ENCODE data around the gene MRPL43. TPM values are rescaled to one million over a fixed set of nuclear protein-coding genes. Genes with fewer than 3 reads are reported as not detected.

MRPL43 gene
- total RNA-seq, 1 donor from 2014 or later = 44.2 TPM

DNA sequence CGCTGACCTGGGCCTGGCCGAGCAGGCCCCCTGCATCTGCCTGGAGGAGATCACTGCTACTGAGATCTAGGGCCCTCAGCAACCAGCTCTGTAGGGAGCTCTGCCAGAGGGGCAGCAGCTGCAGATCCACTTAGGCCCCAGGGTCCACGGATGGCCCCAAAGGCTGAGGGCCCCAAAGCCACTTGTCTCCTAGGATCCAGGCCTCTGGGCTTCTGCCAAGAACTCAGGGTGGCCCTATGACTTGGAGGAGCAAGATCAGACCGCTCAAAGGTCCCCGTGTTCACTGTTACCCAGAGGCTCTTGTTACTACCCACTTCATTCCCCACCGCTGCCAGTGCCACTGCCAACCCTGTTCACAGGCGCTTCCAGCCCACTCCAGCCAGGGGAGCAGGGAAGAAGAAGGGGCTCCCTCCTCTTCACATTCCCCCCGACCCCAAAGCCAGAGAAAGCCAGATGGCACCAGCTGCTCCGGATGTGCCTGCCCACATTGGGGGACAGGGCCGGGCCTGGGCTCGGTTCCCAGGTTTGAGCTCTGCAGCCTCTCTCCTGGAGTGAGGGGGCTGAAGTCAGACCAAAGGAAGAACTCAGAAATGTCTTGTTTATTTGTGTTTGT lies 19.9 kb upstream of the MRPL43 start:
- POLR2A ChIA-PET = interaction anchor here (0.7 kb wide), 1 partner anchor 24 kb away, joined by 3 read pairs; the partner anchor contains the start of gene SFXN3
- no peak for ATAC-seq (ENCODE audit: low read depth)

DNA sequence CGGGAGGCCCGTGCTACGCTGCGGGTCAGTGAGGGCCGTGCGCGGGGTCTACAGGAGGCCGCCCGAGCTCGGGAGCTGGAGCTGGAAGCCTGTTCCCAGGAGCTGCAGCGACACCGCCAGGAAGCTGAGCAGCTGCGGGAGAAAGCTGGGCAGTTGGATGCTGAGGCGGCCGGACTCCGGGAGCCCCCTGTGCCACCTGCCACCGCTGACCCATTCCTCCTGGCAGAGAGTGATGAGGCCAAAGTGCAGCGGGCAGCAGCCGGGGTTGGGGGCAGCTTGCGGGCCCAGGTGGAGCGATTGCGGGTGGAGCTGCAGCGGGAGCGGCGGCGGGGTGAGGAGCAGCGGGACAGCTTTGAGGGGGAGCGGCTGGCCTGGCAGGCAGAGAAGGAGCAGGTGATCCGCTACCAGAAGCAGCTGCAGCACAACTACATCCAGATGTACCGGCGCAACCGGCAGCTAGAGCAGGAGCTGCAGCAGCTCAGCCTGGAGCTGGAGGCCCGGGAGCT lies 19.3 kb upstream of the MRPL43 start:
- ATAC-seq (ENCODE audit: low read depth) (no peak), DNase-seq (no peak)
- H3K27me3 Mint-ChIP-seq = no peaks in the 10 kb centered on the region
- TF ChIP-seq, protein P1, sequence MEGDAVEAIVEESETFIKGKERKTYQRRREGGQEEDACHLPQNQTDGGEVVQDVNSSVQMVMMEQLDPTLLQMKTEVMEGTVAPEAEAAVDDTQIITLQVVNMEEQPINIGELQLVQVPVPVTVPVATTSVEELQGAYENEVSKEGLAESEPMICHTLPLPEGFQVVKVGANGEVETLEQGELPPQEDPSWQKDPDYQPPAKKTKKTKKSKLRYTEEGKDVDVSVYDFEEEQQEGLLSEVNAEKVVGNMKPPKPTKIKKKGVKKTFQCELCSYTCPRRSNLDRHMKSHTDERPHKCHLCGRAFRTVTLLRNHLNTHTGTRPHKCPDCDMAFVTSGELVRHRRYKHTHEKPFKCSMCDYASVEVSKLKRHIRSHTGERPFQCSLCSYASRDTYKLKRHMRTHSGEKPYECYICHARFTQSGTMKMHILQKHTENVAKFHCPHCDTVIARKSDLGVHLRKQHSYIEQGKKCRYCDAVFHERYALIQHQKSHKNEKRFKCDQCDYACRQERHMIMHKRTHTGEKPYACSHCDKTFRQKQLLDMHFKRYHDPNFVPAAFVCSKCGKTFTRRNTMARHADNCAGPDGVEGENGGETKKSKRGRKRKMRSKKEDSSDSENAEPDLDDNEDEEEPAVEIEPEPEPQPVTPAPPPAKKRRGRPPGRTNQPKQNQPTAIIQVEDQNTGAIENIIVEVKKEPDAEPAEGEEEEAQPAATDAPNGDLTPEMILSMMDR (IDR thresholded peaks at IDR 0.05) = no peak
- no peak overlapping the region for H3K27ac Mint-ChIP-seq
- H3K36me3 Mint-ChIP-seq (ENCODE audit: low read depth) = peaks cover 20% of the 10 kb centered on the region
- no peaks in the 10 kb centered on the region for H3K9me3 Mint-ChIP-seq
- ChIA-PET POLR2A (interaction anchor here (0.7 kb wide), 1 partner anchor 25 kb away, joined by 3 read pairs; the partner anchor contains the start of gene SFXN3), CTCF (interaction anchor here (0.7 kb wide), 1 partner anchor 9 kb away, joined by 4 read pairs; no protein-coding TSS in a partner anchor)
- H3K4me1 Mint-ChIP-seq = no peaks in the 10 kb centered on the region
- intact Hi-C loops (cut with micrococcal nuclease) = no loop called here
- no peak overlapping the region for H3K4me3 Mint-ChIP-seq

More for the DNA sequence above, 19.9 kb upstream of the MRPL43 start:
- no peaks in the 10 kb centered on the region for H3K9me3 Mint-ChIP-seq
- intact Hi-C loops (cut with micrococcal nuclease) = no loop called here
- H3K4me1 Mint-ChIP-seq = no peaks in the 10 kb centered on the region
- no peak overlapping the region for H3K27ac Mint-ChIP-seq
- TF ChIP-seq, protein P1 (IDR thresholded peaks at IDR 0.05) = no peak
- CTCF ChIA-PET = interaction anchor here (0.7 kb wide), 1 partner anchor 9 kb away, joined by 4 read pairs; no protein-coding TSS in a partner anchor
- no peaks in the 10 kb centered on the region for H3K27me3 Mint-ChIP-seq
- H3K4me3 Mint-ChIP-seq = no peak overlapping the region
- H3K36me3 Mint-ChIP-seq (ENCODE audit: low read depth) = peaks cover 20% of the 10 kb centered on the region
- DNase-seq = no peak

DNA sequence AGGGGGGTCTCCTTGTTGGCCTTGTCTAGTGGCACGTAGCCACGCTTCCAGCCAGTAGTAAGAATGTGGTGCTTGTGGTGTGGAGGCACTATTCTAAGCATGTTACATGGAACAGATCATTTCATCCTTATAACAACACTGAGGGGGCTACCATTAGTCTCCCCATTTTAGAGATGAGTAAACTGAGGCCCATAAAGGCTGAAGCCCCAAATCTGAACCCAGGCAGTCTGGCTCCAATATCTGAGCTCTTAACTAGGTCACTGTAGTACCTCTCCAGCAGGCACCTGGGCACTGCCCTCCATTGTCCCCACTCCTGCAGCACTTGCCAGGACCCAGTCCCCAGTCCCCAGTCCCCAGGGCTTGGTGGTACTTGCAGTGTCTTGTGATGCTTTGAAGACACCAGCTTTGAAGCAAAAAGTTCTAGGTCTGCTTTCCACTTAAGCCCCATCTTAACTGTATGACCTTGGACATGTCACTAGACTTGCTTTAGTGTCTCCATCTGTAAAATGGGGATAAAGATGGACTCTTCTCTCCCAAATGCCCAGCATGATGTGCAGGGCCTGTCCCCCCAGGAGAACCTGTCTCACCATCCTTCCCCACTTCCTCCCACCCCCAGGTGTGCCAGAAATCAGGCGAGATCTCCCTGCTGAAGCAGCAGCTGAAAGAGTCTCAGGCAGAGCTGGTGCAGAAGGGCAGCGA lies 18.7 kb upstream of the MRPL43 start:
- no peak overlapping the region for H3K27ac Mint-ChIP-seq
- CTCF ChIA-PET = no interaction called here
- no peak overlapping the region for H3K4me3 Mint-ChIP-seq
- no peak for ATAC-seq (ENCODE audit: low read depth)
- intact Hi-C loops (cut with micrococcal nuclease) = no loop called here
- POLR2A ChIA-PET = no interaction called here
- TF ChIP-seq, protein P1 (IDR thresholded peaks at IDR 0.05) = no peak
- H3K4me1 Mint-ChIP-seq = peaks cover 3% of the 10 kb centered on the region
- no peaks in the 10 kb centered on the region for H3K27me3 Mint-ChIP-seq
- no peaks in the 10 kb centered on the region for H3K9me3 Mint-ChIP-seq
- DNase-seq = no peak
- peaks cover 20% of the 10 kb centered on the region for H3K36me3 Mint-ChIP-seq (ENCODE audit: low read depth)

DNA sequence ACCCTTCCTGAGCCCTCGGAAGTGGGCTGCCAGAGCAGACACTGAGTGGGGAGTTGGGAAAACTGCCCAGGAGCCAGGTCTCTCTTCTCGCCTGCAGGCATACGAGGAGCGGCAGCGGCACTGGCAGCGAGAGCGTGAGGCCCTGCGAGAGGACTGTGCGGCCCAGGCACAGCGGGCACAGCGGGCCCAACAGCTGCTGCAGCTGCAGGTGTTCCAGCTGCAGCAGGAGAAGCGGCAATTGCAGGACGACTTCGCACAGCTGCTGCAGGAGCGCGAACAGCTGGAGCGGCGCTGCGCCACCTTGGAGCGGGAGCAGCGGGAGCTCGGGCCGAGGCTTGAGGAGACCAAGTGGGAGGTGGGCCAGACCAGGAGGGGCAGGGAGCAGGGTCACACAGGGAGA lies 18.1 kb upstream of the MRPL43 start:
- no peak overlapping the region for H3K4me3 Mint-ChIP-seq
- CTCF ChIA-PET = no interaction called here

More for the DNA sequence above, 18.1 kb upstream of the MRPL43 start:
- Mint-ChIP-seq H3K36me3 (ENCODE audit: low read depth) (peaks cover 20% of the 10 kb centered on the region), H3K27ac (no peak overlapping the region), H3K27me3 (no peaks in the 10 kb centered on the region), H3K9me3 (no peaks in the 10 kb centered on the region), H3K4me1 (peaks cover 6% of the 10 kb centered on the region)
- POLR2A ChIA-PET = no interaction called here
- ATAC-seq (ENCODE audit: low read depth) (no peak), DNase-seq (no peak)
- TF ChIP-seq, protein P1 (IDR thresholded peaks at IDR 0.05) = no peak
- intact Hi-C loops (cut with micrococcal nuclease) = no loop called here
